ENCODE data around the gene TMEM154. TPM values are rescaled to one million over a fixed set of nuclear protein-coding genes. Genes with fewer than 3 reads are reported as not detected.

TMEM154 gene
- total and polyA plus RNA-seq, 3 donors from 2014 or later: 0.56 to 0.63 (median 0.57) TPM

DNA sequence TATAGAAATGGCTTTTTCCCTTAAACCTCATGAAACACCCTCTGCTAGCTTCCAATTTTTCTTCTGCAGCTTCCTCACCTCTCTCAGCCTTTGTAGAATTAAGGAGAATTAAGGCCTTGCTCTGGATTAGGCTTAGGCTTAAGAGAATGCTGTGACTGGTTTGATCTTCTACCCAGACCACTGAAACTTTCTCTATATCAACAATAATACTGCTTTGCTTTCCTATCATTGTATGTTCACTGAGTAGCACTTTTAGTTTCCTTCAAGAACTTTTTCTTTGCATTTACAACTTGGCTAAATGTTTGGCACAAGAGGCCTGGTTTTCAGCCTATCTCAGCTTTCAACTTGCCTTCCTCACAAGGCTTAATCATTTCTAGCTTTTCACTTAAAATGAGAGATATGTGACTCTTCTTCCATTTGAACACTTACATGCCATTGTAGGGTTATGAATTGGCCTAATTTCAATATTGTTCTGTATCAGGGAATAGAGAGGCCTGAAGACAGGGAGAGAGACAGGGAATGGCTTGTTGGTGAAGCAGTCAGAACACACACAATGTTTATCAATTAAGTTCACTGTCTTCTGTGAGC, 28.2 kb downstream of the TMEM154 start:
- no peaks in the 10 kb centered on the region for H3K9me3 ChIP-seq

DNA sequence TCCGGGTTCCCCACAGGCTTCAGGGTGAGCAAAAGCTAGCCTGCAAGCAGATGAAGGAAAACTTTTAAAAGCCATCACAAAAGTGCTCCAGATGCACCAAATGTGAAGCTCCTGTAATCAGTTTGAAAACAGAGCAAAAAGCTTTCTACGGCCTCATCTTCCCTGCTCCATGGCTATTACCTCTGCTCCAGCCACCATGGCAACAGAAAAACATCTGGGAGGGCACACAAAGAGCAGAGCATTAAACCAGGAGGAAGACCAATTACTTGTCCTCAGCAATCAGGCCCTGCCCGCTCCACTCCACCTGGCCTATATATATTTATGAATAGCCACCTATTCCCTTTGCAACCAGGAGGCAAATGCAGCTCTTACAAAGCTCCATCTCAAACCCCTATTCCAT, 33.6 kb downstream of the TMEM154 start:
- Histone ChIP-seq H3K4me3 (no peak overlapping the region), H3K4me1 (no peaks in the 10 kb centered on the region), H3K27me3 (no peaks in the 10 kb centered on the region), H3K36me3 (ENCODE audit: low read depth, missing control alignments) (no peaks in the 10 kb centered on the region), H3K27ac (no peak overlapping the region), H3K9me3 (no peaks in the 10 kb centered on the region)
- no peak for TF ChIP-seq POLR2A (IDR thresholded peaks at IDR 0.05)
- WGBS, 2 donors: 89 to 92% methylated on average over 3 of the region's 3 CpGs
- no peak for DNase-seq
- intact Hi-C loops (cut with DNase I; ENCODE audit: low total_unique reads): no loop called here

More for the DNA sequence above, 28.2 kb downstream of the TMEM154 start:
- no peak for TF ChIP-seq POLR2A (IDR thresholded peaks at IDR 0.05)
- TF ChIP-seq, protein P1, sequence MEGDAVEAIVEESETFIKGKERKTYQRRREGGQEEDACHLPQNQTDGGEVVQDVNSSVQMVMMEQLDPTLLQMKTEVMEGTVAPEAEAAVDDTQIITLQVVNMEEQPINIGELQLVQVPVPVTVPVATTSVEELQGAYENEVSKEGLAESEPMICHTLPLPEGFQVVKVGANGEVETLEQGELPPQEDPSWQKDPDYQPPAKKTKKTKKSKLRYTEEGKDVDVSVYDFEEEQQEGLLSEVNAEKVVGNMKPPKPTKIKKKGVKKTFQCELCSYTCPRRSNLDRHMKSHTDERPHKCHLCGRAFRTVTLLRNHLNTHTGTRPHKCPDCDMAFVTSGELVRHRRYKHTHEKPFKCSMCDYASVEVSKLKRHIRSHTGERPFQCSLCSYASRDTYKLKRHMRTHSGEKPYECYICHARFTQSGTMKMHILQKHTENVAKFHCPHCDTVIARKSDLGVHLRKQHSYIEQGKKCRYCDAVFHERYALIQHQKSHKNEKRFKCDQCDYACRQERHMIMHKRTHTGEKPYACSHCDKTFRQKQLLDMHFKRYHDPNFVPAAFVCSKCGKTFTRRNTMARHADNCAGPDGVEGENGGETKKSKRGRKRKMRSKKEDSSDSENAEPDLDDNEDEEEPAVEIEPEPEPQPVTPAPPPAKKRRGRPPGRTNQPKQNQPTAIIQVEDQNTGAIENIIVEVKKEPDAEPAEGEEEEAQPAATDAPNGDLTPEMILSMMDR (IDR thresholded peaks at IDR 0.05): no peak
- intact Hi-C loops (cut with DNase I; ENCODE audit: low total_unique reads): no loop called here
- H3K36me3 ChIP-seq (ENCODE audit: low read depth, missing control alignments): no peaks in the 10 kb centered on the region
- no peak for DNase-seq
- no peak overlapping the region for H3K4me3 ChIP-seq
- H3K27ac ChIP-seq: no peak overlapping the region
- H3K27me3 ChIP-seq: no peaks in the 10 kb centered on the region
- no peaks in the 10 kb centered on the region for H3K4me1 ChIP-seq

DNA sequence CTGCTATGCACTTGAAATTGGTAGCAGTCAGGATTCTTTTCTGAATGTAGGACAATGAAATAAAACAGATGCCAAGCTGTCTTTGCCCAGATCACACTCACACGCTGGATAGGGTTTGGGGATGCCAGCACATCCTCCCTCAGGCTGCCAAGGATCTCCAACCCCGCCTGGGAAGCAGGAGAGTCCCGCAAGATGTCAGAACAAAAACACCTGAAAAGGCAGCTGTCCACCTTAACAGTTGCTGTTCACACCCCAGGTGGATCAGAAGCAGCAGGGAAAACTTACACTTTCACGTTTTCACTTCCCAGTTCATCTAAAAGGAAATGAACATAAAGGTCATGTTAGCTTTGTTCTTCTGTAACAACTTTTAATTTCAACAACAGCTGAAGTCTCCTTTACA, 35.7 kb downstream of the TMEM154 start:
- Histone ChIP-seq H3K4me3 (no peak overlapping the region), H3K4me1 (no peaks in the 10 kb centered on the region), H3K9me3 (no peaks in the 10 kb centered on the region), H3K27ac (no peak overlapping the region), H3K27me3 (no peaks in the 10 kb centered on the region), H3K36me3 (ENCODE audit: low read depth, missing control alignments) (no peaks in the 10 kb centered on the region)
- 53 to 58% methylated on average over 4 of the region's 4 CpGs for WGBS, 2 donors
- DNase-seq: no peak
- intact Hi-C loops (cut with DNase I; ENCODE audit: low total_unique reads): no loop called here
- no peak for TF ChIP-seq POLR2A (IDR thresholded peaks at IDR 0.05)
- TF ChIP-seq, protein P1 (IDR thresholded peaks at IDR 0.05): no peak

DNA sequence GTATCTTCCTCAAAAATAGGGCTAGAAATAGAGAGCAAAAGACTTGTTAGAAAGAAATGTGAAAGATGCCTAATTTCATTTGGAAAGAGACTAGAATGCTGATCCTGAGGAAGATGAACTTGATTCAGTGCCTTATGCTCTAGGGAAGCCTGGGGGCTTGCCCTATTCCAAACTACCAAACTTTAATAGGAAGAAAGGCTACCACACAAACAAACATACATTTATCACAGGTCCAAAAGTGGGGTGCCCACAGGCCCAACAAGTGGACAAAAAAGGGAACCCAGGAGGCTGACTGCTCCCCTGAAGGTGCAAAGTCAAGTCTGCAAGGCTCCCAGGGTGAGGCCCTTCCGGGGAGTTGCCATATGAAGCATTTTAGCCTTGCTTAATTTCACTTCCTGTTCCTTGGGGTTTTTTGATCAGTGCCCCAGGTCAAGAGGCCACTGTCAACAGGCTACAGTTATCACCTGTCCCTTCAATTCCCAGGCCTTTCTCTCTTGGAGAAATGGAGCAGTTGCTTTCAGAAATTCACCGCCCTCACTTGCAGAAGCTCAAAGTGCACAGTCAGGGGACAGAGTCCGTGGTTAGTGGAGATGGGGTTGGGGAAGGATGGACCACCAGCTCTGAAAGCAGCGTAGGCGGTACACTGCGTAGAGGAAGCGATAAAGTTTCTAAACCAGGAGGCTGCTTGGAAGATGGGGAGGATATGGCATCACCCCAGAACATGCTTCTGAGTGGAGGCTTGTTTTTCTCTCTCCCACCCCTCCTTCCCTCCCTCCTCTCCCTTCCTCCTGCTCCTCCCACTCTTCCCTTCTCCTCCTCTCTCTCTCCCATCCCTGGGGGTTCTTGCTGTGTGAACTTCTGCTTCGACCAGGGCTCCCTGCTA, 36.4 kb downstream of the TMEM154 start:
- no peak overlapping the region for H3K4me3 ChIP-seq
- WGBS, 2 donors: 76 to 84% methylated on average over 8 of the region's 8 CpGs
- H3K27me3 ChIP-seq: no peaks in the 10 kb centered on the region
- DNase-seq: no peak
- intact Hi-C loops (cut with DNase I; ENCODE audit: low total_unique reads): no loop called here
- TF ChIP-seq, protein P1 (IDR thresholded peaks at IDR 0.05): no peak
- no peak for TF ChIP-seq POLR2A (IDR thresholded peaks at IDR 0.05)
- no peaks in the 10 kb centered on the region for H3K4me1 ChIP-seq
- no peaks in the 10 kb centered on the region for H3K9me3 ChIP-seq
- H3K36me3 ChIP-seq (ENCODE audit: low read depth, missing control alignments): no peaks in the 10 kb centered on the region
- H3K27ac ChIP-seq: no peak overlapping the region

DNA sequence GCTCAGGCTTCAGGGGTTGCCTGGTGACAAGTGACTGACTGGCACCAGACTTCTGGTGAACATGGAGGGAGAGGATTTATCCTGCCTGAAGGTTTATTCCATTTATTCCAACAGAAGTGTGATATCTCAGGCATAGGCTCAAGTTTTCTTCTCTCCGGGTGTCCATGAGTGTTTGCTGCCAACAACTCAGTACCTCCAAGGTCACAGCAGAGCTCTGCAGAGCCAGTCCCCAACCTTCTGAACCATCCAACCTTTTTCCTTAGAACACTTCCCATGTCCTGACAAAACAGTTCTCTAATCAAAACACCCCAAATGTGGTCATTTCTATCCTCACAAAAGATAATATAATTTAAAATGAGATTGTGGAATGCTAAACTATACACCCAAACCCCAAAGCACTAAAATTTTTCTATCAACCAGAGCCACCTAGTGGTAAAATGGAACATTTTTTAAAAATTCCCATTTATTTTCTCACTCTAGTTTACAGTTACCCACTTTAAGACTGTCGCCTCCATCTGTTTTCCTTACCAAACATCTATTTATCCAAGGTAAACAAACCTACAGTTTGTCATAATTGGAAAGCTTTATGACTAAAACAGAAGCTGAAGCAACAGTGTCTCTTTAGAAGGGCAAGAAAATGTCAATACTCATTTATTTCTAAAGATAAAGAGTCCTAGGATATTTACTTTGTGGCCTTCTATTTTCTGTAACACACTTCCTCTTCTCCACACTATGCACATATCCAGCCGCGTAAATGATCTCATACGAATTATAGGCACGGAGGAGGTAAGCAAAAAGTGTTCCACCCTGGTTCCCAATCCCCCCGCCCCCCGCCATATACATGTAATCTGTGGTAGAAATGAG, 39.5 kb downstream of the TMEM154 start:
- Histone ChIP-seq H3K27ac (no peak overlapping the region), H3K4me1 (no peaks in the 10 kb centered on the region), H3K27me3 (no peaks in the 10 kb centered on the region), H3K36me3 (ENCODE audit: low read depth, missing control alignments) (no peaks in the 10 kb centered on the region), H3K4me3 (no peak overlapping the region), H3K9me3 (no peaks in the 10 kb centered on the region)
- intact Hi-C loops (cut with DNase I; ENCODE audit: low total_unique reads): no loop called here
- 56 to 59% methylated on average over 8 of the region's 8 CpGs for WGBS, 2 donors
- peak; percentile 30 for DNase-seq
- no peak for TF ChIP-seq POLR2A (IDR thresholded peaks at IDR 0.05)
- TF ChIP-seq, protein P1 (IDR thresholded peaks at IDR 0.05): peak; percentile 28 to 75 (median 44)
